ENCODE data around the gene CD79A. TPM values are rescaled to one million over a fixed set of nuclear protein-coding genes. Genes with fewer than 3 reads are reported as not detected.

The CD79A gene
- polyA plus RNA-seq, 3 donors = 1.9 to 2.7 (median 2.1) TPM

GRCh38 chr19:41893899-41894298, 16.8 kb downstream of the CD79A start:
- Mint-ChIP-seq H3K27me3 (ENCODE audit: low read depth in 3 of 3) (peaks cover 0 to 2% (median 2%) of the 10 kb centered on the region in 3 donors), H3K4me3 (no peak overlapping the region), H3K4me1 (peaks cover 5% of the 10 kb centered on the region), H3K27ac (peak overlapping the region in 4 of 7 donors; percentile 11 to 90 (median 56)), H3K9me3 (peaks cover 0 to 2% (median 0%) of the 10 kb centered on the region in 7 donors), H3K36me3 (peaks cover 61 to 89% of the 10 kb centered on the region in 2 donors)
- intact Hi-C loops (cut with micrococcal nuclease) = no loop called here
- WGBS (ENCODE audit: insufficient coverage) = 74% methylated on average over 6 of the region's 6 CpGs
- Histone ChIP-seq H2AFZ (ENCODE audit: insufficient read depth, low read depth, low read length, poor library complexity, severe bottlenecking) (no peak overlapping the region), H3K4me3 (replicated peaks in 1 of 3; ENCODE audit: low read depth in 2 of 3, low read length in 3 of 3) (no peak overlapping the region), H3K79me2 (ENCODE audit: insufficient read depth, low read length) (peaks cover 65% of the 10 kb centered on the region), H3K4me1 (ENCODE audit: control insufficient read depth in 1 of 2, insufficient read depth in 2 of 2, low read length in 2 of 2) (no peaks in the 10 kb centered on the region), H3K36me3 (replicated peaks in 1 of 2; ENCODE audit: control insufficient read depth in 1 of 2, insufficient read depth in 2 of 2, low read length in 2 of 2) (peaks cover 79 to 92% of the 10 kb centered on the region in 2 donors), H3K27ac (ENCODE audit: low read depth in 1 of 2, low read length in 2 of 2) (no peak overlapping the region), H3K9me3 (replicated peaks in 1 of 2; ENCODE audit: control insufficient read depth in 1 of 2, insufficient read depth in 1 of 2, low read length in 2 of 2) (no peaks in the 10 kb centered on the region), H4K20me1 (ENCODE audit: insufficient read depth, low read length) (peaks cover 98% of the 10 kb centered on the region), H3K9ac (ENCODE audit: insufficient read depth, low read length, poor library complexity, severe bottlenecking) (no peak overlapping the region), H3K27me3 (ENCODE audit: control insufficient read depth in 2 of 2, insufficient read depth in 2 of 2, low read length in 2 of 2) (no peaks in the 10 kb centered on the region), H3K4me2 (replicated peaks; ENCODE audit: extremely low read depth, low read length, poor library complexity, severe bottlenecking) (no peak overlapping the region)
- no peak for TF ChIP-seq CTCF (IDR thresholded peaks at IDR 0.05)
- no peak for DNase-seq

- Histone ChIP-seq H3K4me3 (replicated peaks in 1 of 3; ENCODE audit: low read depth in 2 of 3, low read length in 3 of 3) (no peak overlapping the region), H3K27me3 (ENCODE audit: control insufficient read depth in 2 of 2, insufficient read depth in 2 of 2, low read length in 2 of 2) (no peaks in the 10 kb centered on the region), H2AFZ (ENCODE audit: insufficient read depth, low read depth, low read length, poor library complexity, severe bottlenecking) (no peak overlapping the region), H3K4me1 (ENCODE audit: control insufficient read depth in 1 of 2, insufficient read depth in 2 of 2, low read length in 2 of 2) (no peaks in the 10 kb centered on the region), H3K9ac (ENCODE audit: insufficient read depth, low read length, poor library complexity, severe bottlenecking) (no peak overlapping the region), H3K9me3 (replicated peaks in 1 of 2; ENCODE audit: control insufficient read depth in 1 of 2, insufficient read depth in 1 of 2, low read length in 2 of 2) (no peaks in the 10 kb centered on the region), H3K4me2 (replicated peaks; ENCODE audit: extremely low read depth, low read length, poor library complexity, severe bottlenecking) (no peak overlapping the region), H4K20me1 (ENCODE audit: insufficient read depth, low read length) (peaks cover 98% of the 10 kb centered on the region), H3K36me3 (replicated peaks in 1 of 2; ENCODE audit: control insufficient read depth in 1 of 2, insufficient read depth in 2 of 2, low read length in 2 of 2) (peaks cover 78 to 92% of the 10 kb centered on the region in 2 donors), H3K79me2 (ENCODE audit: insufficient read depth, low read length) (peaks cover 60% of the 10 kb centered on the region), H3K27ac (ENCODE audit: low read depth in 1 of 2, low read length in 2 of 2) (no peak overlapping the region)
- Mint-ChIP-seq H3K4me1 (peaks cover 5% of the 10 kb centered on the region), H3K27ac (peak overlapping the region in 1 of 7 donors; percentile 7), H3K9me3 (peaks cover 0 to 2% (median 0%) of the 10 kb centered on the region in 7 donors), H3K27me3 (ENCODE audit: low read depth in 3 of 3) (peaks cover 0 to 2% (median 2%) of the 10 kb centered on the region in 3 donors), H3K4me3 (no peak overlapping the region), H3K36me3 (peaks cover 61 to 89% of the 10 kb centered on the region in 2 donors)
- no peak for DNase-seq
- TF ChIP-seq CTCF (IDR thresholded peaks at IDR 0.05) = no peak
- WGBS (ENCODE audit: insufficient coverage) = 89% methylated on average over 11 of the region's 14 CpGs
- intact Hi-C loops (cut with micrococcal nuclease) = no loop called here
Measured at GRCh38 chr19:41894350-41894749, 17.3 kb downstream of the CD79A start.

Measured in CD14-positive monocyte (primary cell).